ENCODE data around the gene NPHP4.
"Not testable (repeated sequence)": the region's sequence is repeated elsewhere in the genome, so short reads cannot be mapped to it uniquely, and the experiment has no call there.

Gene NPHP4

DNA sequence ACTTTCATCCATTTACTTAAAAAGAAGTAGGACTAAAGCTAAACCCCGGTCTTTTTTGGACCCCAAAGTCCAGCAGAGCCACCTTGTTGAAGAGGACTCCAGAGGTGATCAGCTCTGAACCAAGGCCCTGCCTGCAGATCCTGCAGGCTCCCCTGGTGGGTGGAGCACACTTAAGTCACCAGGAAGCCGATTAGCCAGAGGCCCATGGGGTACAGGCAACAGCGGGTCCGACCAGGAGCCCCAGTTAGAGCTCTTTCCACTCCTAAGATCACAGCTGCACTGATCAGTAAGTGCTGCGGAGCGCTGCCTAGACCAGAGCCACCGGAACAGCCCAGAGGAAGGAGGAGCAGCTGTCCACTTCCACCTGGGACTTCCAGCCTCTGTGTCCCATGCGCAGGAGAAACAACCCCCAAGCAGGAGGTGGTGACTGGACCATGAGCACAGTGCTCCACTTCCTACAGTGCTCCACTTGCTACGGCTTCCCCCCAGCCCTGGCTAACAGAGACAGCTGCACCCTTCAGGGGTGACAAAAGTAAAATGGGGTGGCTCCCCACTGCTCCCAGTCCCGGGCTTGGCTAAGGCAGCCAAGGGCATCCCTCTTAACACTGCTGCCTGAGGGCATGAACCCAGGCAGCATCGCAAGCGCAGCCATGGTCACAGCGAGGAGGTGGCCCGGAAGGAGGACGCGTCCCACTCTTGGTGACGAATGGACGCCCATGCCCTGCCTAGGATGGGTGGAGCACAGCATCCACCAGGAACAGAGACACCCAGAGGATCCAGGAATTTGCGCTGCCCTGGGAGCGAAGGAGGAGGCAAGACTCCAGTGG lies 58.0 kb downstream of the NPHP4 start:
- no peak for DNase-seq (ENCODE audit: low read depth)
- H3K4me3 ChIP-seq (ENCODE audit: low read depth, low read length) = no peak overlapping the region
- TF ChIP-seq, protein P1, sequence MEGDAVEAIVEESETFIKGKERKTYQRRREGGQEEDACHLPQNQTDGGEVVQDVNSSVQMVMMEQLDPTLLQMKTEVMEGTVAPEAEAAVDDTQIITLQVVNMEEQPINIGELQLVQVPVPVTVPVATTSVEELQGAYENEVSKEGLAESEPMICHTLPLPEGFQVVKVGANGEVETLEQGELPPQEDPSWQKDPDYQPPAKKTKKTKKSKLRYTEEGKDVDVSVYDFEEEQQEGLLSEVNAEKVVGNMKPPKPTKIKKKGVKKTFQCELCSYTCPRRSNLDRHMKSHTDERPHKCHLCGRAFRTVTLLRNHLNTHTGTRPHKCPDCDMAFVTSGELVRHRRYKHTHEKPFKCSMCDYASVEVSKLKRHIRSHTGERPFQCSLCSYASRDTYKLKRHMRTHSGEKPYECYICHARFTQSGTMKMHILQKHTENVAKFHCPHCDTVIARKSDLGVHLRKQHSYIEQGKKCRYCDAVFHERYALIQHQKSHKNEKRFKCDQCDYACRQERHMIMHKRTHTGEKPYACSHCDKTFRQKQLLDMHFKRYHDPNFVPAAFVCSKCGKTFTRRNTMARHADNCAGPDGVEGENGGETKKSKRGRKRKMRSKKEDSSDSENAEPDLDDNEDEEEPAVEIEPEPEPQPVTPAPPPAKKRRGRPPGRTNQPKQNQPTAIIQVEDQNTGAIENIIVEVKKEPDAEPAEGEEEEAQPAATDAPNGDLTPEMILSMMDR (IDR thresholded peaks at IDR 0.05; ENCODE audit: control insufficient read depth, extremely low read depth, insufficient read depth) = no peak

- TF ChIP-seq, protein P1 (IDR thresholded peaks at IDR 0.05; ENCODE audit: control insufficient read depth, extremely low read depth, insufficient read depth) = no peak
- DNase-seq (ENCODE audit: low read depth) = no peak
- no peak overlapping the region for H3K4me3 ChIP-seq (ENCODE audit: low read depth, low read length)
Observed at GRCh38 chr1:5933676-5934057, 58.6 kb downstream of the NPHP4 start.

GRCh38 chr1:5933050-5933449 lies 59.2 kb downstream of the NPHP4 start:
- DNase-seq (ENCODE audit: low read depth) = no peak
- TF ChIP-seq, protein P1 (IDR thresholded peaks at IDR 0.05; ENCODE audit: control insufficient read depth, extremely low read depth, insufficient read depth) = no peak
- no peak overlapping the region for H3K4me3 ChIP-seq (ENCODE audit: low read depth, low read length)

- H3K4me3 ChIP-seq (ENCODE audit: low read depth, low read length) = no peak overlapping the region
- TF ChIP-seq, protein P1 (IDR thresholded peaks at IDR 0.05; ENCODE audit: control insufficient read depth, extremely low read depth, insufficient read depth) = no peak
- no peak for DNase-seq (ENCODE audit: low read depth)
Observed at GRCh38 chr1:5928714-5929400, 63.4 kb downstream of the NPHP4 start.

- no peak overlapping the region for H3K4me3 ChIP-seq (ENCODE audit: low read depth, low read length)
- TF ChIP-seq, protein P1 (IDR thresholded peaks at IDR 0.05; ENCODE audit: control insufficient read depth, extremely low read depth, insufficient read depth) = no peak
- DNase-seq (ENCODE audit: low read depth) = no peak
Observed at GRCh38 chr1:5927506-5928370, 64.5 kb downstream of the NPHP4 start.

GRCh38 chr1:5926686-5927435 lies 65.4 kb downstream of the NPHP4 start:
- TF ChIP-seq, protein P1 (IDR thresholded peaks at IDR 0.05; ENCODE audit: control insufficient read depth, extremely low read depth, insufficient read depth) = no peak
- H3K4me3 ChIP-seq (ENCODE audit: low read depth, low read length) = no peak overlapping the region
- DNase-seq (ENCODE audit: low read depth) = no peak

DNA sequence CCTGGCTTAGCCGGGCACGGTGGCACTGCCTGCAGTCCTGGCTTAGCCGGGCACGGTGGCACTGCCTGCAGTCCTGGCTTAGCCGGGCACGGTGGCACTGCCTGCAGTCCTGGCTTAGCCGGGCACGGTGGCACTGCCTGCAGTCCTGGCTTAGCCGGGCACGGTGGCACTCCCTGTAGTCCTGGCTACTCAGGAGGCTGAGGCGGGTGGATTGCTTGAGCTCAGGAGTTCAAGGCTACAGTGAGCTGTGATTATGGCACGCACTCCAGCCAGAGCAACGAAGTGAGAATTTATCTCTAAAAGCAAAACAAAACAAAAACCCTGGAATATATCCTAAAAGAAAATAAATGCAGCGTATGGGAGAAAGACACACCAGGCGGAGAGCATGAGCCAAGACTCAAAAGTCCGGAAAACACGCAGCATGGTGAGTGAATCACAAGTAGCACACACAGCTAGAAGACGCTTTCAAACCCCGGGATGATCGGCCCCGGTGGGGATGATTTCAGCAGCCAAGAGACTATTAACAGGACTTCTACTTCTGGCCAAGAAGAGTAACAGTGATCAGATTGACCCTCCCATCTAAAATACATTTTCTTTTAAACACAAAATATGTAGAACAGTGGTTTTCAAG lies 69.4 kb downstream of the NPHP4 start:
- DNase-seq (ENCODE audit: low read depth); H3K4me3 ChIP-seq (ENCODE audit: low read depth, low read length): not testable (repeated sequence)
